NK-92 (cell line): ENCODE measurements around the gene FAS.

Source experiments
- DNase-seq: peaks from one replicate; lab custom pipeline; 2025; ENCODE audit not compliant: unreplicated experiment; lab: John Stamatoyannopoulos, UW

The FAS gene

GRCh38 chr10:88971221-88972061, 19.2 kb upstream of the FAS start:
- no peak for DNase-seq

GRCh38 chr10:88974012-88974411, 16.6 kb upstream of the FAS start:
- DNase-seq, result no peak

- DNase-seq, result no peak
Measured at GRCh38 chr10:88974446-88975376, 15.9 kb upstream of the FAS start.

- DNase-seq, result no peak
Measured at GRCh38 chr10:88975377-88975720, 15.2 kb upstream of the FAS start.

- DNase-seq, result no peak
Measured at GRCh38 chr10:88978463-88978862, 12.1 kb upstream of the FAS start.

GRCh38 chr10:88979153-88979562, 11.4 kb upstream of the FAS start:
- DNase-seq, result no peak

GRCh38 chr10:88979603-88980002, 11.0 kb upstream of the FAS start:
- no peak for DNase-seq

- no peak for DNase-seq
Measured at GRCh38 chr10:88980247-88980646, 10.4 kb upstream of the FAS start.

GRCh38 chr10:88980800-88981199, 9.8 kb upstream of the FAS start:
- DNase-seq, result no peak

- DNase-seq, result no peak
Measured at GRCh38 chr10:88981435-88981834, 9.2 kb upstream of the FAS start.

- no peak for DNase-seq
Measured at GRCh38 chr10:88982366-88982765, 8.2 kb upstream of the FAS start.

- no peak for DNase-seq
Measured at GRCh38 chr10:88983206-88983605, 7.4 kb upstream of the FAS start.

GRCh38 chr10:88983939-88984338, 6.7 kb upstream of the FAS start:
- DNase-seq, result no peak

GRCh38 chr10:88984525-88984924, 6.1 kb upstream of the FAS start:
- no peak for DNase-seq

- DNase-seq, result no peak
Measured at GRCh38 chr10:88986549-88987242, 3.9 kb upstream of the FAS start.

- DNase-seq, result no peak
Measured at GRCh38 chr10:88987243-88987725, 3.3 kb upstream of the FAS start.

GRCh38 chr10:88987840-88988239, 2.8 kb upstream of the FAS start:
- DNase-seq, result no peak

GRCh38 chr10:88989423-88989822, 1.2 kb upstream of the FAS start:
- no peak for DNase-seq

- DNase-seq, result no peak
Measured at GRCh38 chr10:88989824-88990383, 694 bp upstream of the FAS start.

- no peak for DNase-seq
Measured at GRCh38 chr10:88991161-88991898, 732 bp downstream of the FAS start.
